OCI-LY7 (cell line): Measurements from ENCODE around the gene RCBTB2. TPM values are rescaled to one million over a fixed set of nuclear protein-coding genes. Genes with fewer than 3 reads are reported as not detected.

Experiments
- BruUV-seq: library from RNA; stranded (reverse); fragments of 400-500 nt; replicated peaks from 2 replicates; lab custom pipeline; 2021; lab: Mats Ljungman, UMichigan
- CTCF ChIA-PET: fragments of 300-600 bp; sonication (Branson Sonifier 250); formaldehyde crosslinking; loops from one replicate; lab custom pipeline; 2022; ENCODE audit warnings: antibody characterized with exemption; ENCODE audit not compliant: unreplicated experiment; lab: Charles Lee
- POLR2A ChIA-PET: fragments of 300-600 bp; sonication (Branson Sonifier 250); formaldehyde crosslinking; loops from one replicate; lab custom pipeline; 2022; ENCODE audit warnings: antibody characterized with exemption; lab: Charles Lee
- DNase-seq: peaks from one replicate; pipeline ENCODE4 v3.0.0-alpha.2; 2015; ENCODE audit warnings: low spot score
- H2AFZ ChIP-seq: fragments of 200-600 bp; sonication (generic), shearing (Covaris generic); 2 replicates; pipeline ENCODE4 v1.6.1; 2014; ENCODE audit warnings: mild to moderate bottlenecking, antibody characterized with exemption, low read length, moderate library complexity
- H3K27ac ChIP-seq: fragments of 200-600 bp; sonication (generic); 2 replicates; pipeline ENCODE4 v1.5.1; 2014; ENCODE audit warnings: mixed run types, low read depth, mild to moderate bottlenecking, moderate library complexity, low read length, inconsistent platforms; ENCODE audit not compliant: poor library complexity, severe bottlenecking
- H3K36me3 ChIP-seq: fragments of 200-600 bp; sonication (generic); 2 replicates; pipeline ENCODE4 v1.6.1; 2014; ENCODE audit warnings: mild to moderate bottlenecking, antibody characterized with exemption, low read length, moderate library complexity, mixed read lengths; ENCODE audit not compliant: insufficient read depth
- H3K4me1 ChIP-seq: fragments of 200-600 bp; sonication (generic); 2 replicates; pipeline ENCODE4 v1.5.1; 2014; ENCODE audit warnings: mild to moderate bottlenecking, low read length; ENCODE audit not compliant: insufficient read depth, poor library complexity, severe bottlenecking
- H3K4me2 ChIP-seq: fragments of 200-600 bp; sonication (generic); 2 replicates; pipeline ENCODE4 v1.6.1; 2014; ENCODE audit warnings: mild to moderate bottlenecking, low read length
- H3K4me3 ChIP-seq: fragments of 200-600 bp; sonication (generic); 2 replicates; pipeline ENCODE4 v1.5.1; 2014; ENCODE audit warnings: mild to moderate bottlenecking, low read depth, low read length; ENCODE audit not compliant: poor library complexity, severe bottlenecking
- H3K79me2 ChIP-seq: fragments of 200-600 bp; sonication (generic); 2 replicates; pipeline ENCODE4 v1.6.1; 2016; ENCODE audit warnings: low read depth, mild to moderate bottlenecking, low read length, moderate library complexity, mixed read lengths; ENCODE audit not compliant: insufficient read depth
- H3K9me2 ChIP-seq: fragments of 200-600 bp; sonication (generic); 2 replicates; pipeline ENCODE4 v1.6.1; 2016; ENCODE audit warnings: mild to moderate bottlenecking, low read length, mixed read lengths; ENCODE audit not compliant: insufficient read depth
- H3K9me3 ChIP-seq: fragments of 200-600 bp; sonication (generic); 2 replicates; pipeline ENCODE4 v1.6.1; 2014; ENCODE audit warnings: mild to moderate bottlenecking, mixed run types, low read length, mixed read lengths
- H4K20me1 ChIP-seq: fragments of 200-600 bp; sonication (generic); 2 replicates; pipeline ENCODE4 v1.6.1; 2014; ENCODE audit warnings: mild to moderate bottlenecking, antibody characterized with exemption, low read length, moderate library complexity, mixed read lengths; ENCODE audit not compliant: insufficient read depth
- CTCF ChIP-seq: fragments of 200-600 bp; sonication (generic); conservative IDR thresholded peaks from 2 replicates; pipeline ENCODE4 v1.5.1; 2014; ENCODE audit warnings: mild to moderate bottlenecking, antibody characterized with exemption, low read length, moderate library complexity, mixed read lengths
- EZH2phosphoT487 ChIP-seq: fragments of 200-600 bp; sonication (generic); IDR thresholded peaks from 2 replicates; pipeline ENCODE4 v1.6.1; 2018; ENCODE audit warnings: low read depth, borderline replicate concordance, mild to moderate bottlenecking, mixed run types, antibody characterized with exemption, low read length, moderate library complexity, mixed read lengths
- intact Hi-C: fragments of 100-400 bp; cut with micrococcal nuclease; formaldehyde crosslinking; loops from one replicate; pipeline ENCODE4 v1.10.0; 2022; ENCODE audit not compliant: unreplicated experiment
- total RNA-seq, 2 experiments: library from RNA; depleted of rRNA in 1 of 2; stranded (reverse); fragments of >200 nt in 1 of 2; shearing (Covaris generic) in 1 of 2; gene quantifications; 2 replicates each; pipeline ENCODE4 v1.2.3, GENCODE V29; 2014 to 2022

RCBTB2 gene
- total RNA-seq, 2 experiments from 2014 or later, result 7.2 to 9.0 TPM

GRCh38 chr13:48545608-48546007, 12.7 kb upstream of the RCBTB2 start:
- Histone ChIP-seq H2AFZ (no peak overlapping the region), H3K36me3 (no peaks in the 10 kb centered on the region; the same call in 1 of the 2 replicates), H3K27ac (no peak overlapping the region), H3K9me3 (peaks cover 8% of the 10 kb centered on the region; the same call in 1 of the 2 replicates), H4K20me1 (no peaks in the 10 kb centered on the region), H3K4me2 (no peak overlapping the region), H3K9me2 (no peaks in the 10 kb centered on the region), H3K4me3 (no peak overlapping the region), H3K79me2 (no peaks in the 10 kb centered on the region), H3K4me1 (peaks cover 19% of the 10 kb centered on the region)
- POLR2A ChIA-PET, result interaction anchor here (1.0 to 1.9 kb wide), 4 partner anchors 13 to 63 kb away, joined by 3 to 6 read pairs (median 4); partner anchors contain the start of gene RCBTB2
- intact Hi-C loops, result no loop called here
- CTCF ChIA-PET, result no interaction called here
- no peak for DNase-seq
- BruUV-seq, result no TSS peak
- TF ChIP-seq CTCF, result no peak
- TF ChIP-seq EZH2phosphoT487, result no peak

GRCh38 chr13:48542581-48543341, 9.9 kb upstream of the RCBTB2 start:
- H3K4me2 ChIP-seq, result peak overlapping the region; percentile 52
- no peaks in the 10 kb centered on the region for H3K79me2 ChIP-seq
- H3K9me3 ChIP-seq, result peaks cover 1% of the 10 kb centered on the region; the same call in 1 of the 2 replicates
- H3K27ac ChIP-seq, result no peak overlapping the region
- TF ChIP-seq EZH2phosphoT487, result no peak
- TF ChIP-seq CTCF, result peak; percentile 46
- no peaks in the 10 kb centered on the region for H3K9me2 ChIP-seq
- ChIA-PET POLR2A (interaction anchor here (0.6 to 2.7 kb wide), 11 partner anchors 8 to 887 kb away, joined by 3 to 15 read pairs (median 4); partner anchors contain the start of genes CDADC1 and RCBTB2), CTCF (interaction anchor here (1.0 to 1.9 kb wide), 2 partner anchors 10 to 18 kb away, joined by 3 to 14 read pairs; partner anchors contain the start of gene RCBTB2)
- H4K20me1 ChIP-seq, result no peaks in the 10 kb centered on the region
- peaks cover 19% of the 10 kb centered on the region for H3K4me1 ChIP-seq
- BruUV-seq, result no TSS peak
- no peak overlapping the region for H3K4me3 ChIP-seq
- peak; percentile 40 for DNase-seq
- peak overlapping the region; percentile 83 for H2AFZ ChIP-seq
- intact Hi-C loops, result no loop called here
- H3K36me3 ChIP-seq, result no peaks in the 10 kb centered on the region
